ENCODE measurements around the gene GMPPB.
A peak's percentile ranks its signal among the peaks of the same experiment; 100 is the strongest.
"Not testable (repeated sequence)": the region's sequence is repeated elsewhere in the genome, so short reads cannot be mapped to it uniquely, and the experiment has no call there.

The GMPPB gene

GRCh38 chr3:49703443-49703927, 20.3 kb downstream of the GMPPB start:
- H3K4me1 Mint-ChIP-seq (ENCODE audit: low read depth in 2 of 2) = peaks cover 6 to 9% of the 10 kb centered on the region in 2 donors
- DNase-seq = peak; percentile 50 to 66 (median 58)
- no peak overlapping the region for H3K4me3 Mint-ChIP-seq
- peak overlapping the region; percentile 60 to 81 for H3K27ac Mint-ChIP-seq
- peak; percentile 100 for ATAC-seq (replicated peaks)
- H3K27me3 Mint-ChIP-seq = no peaks in the 10 kb centered on the region
- no peaks in the 10 kb centered on the region for H3K9me3 Mint-ChIP-seq
- H3K36me3 Mint-ChIP-seq (ENCODE audit: insufficient read depth) = peaks cover 10% of the 10 kb centered on the region

GRCh38 chr3:49702672-49703071, 21.1 kb downstream of the GMPPB start:
- Mint-ChIP-seq H3K27ac (peak overlapping the region in 1 of 2 donors; percentile 60), H3K9me3 (no peaks in the 10 kb centered on the region), H3K27me3 (no peaks in the 10 kb centered on the region), H3K4me3 (no peak overlapping the region), H3K36me3 (ENCODE audit: insufficient read depth) (peaks cover 10% of the 10 kb centered on the region), H3K4me1 (ENCODE audit: low read depth in 2 of 2) (peaks cover 6 to 7% of the 10 kb centered on the region in 2 donors)
- no peak for DNase-seq
- no peak for ATAC-seq (replicated peaks)

GRCh38 chr3:49701388-49702077, 22.2 kb downstream of the GMPPB start:
- H3K9me3 Mint-ChIP-seq = no peaks in the 10 kb centered on the region
- ATAC-seq (replicated peaks) (no peak), DNase-seq (no peak)
- H3K4me3 Mint-ChIP-seq = no peak overlapping the region
- H3K4me1 Mint-ChIP-seq (ENCODE audit: low read depth in 2 of 2) = peaks cover 5 to 6% of the 10 kb centered on the region in 2 donors
- H3K27me3 Mint-ChIP-seq = no peaks in the 10 kb centered on the region
- no peak overlapping the region for H3K27ac Mint-ChIP-seq
- peaks cover 10% of the 10 kb centered on the region for H3K36me3 Mint-ChIP-seq (ENCODE audit: insufficient read depth)

- no peak for DNase-seq
- H3K9me3 Mint-ChIP-seq = no peaks in the 10 kb centered on the region
- H3K27ac Mint-ChIP-seq = no peak overlapping the region
- peaks cover 5 to 6% of the 10 kb centered on the region in 2 donors for H3K4me1 Mint-ChIP-seq (ENCODE audit: low read depth in 2 of 2)
- H3K27me3 Mint-ChIP-seq = no peaks in the 10 kb centered on the region
- peaks cover 10% of the 10 kb centered on the region for H3K36me3 Mint-ChIP-seq (ENCODE audit: insufficient read depth)
- ATAC-seq (replicated peaks) = no peak
- no peak overlapping the region for H3K4me3 Mint-ChIP-seq
These were observed 23.2 kb downstream of the GMPPB start for GRCh38 chr3:49700453-49701128.

GRCh38 chr3:49700014-49700413, 23.7 kb downstream of the GMPPB start:
- ATAC-seq (replicated peaks) = no peak
- Mint-ChIP-seq H3K4me3 (no peak overlapping the region), H3K27me3 (no peaks in the 10 kb centered on the region), H3K27ac (no peak overlapping the region), H3K4me1 (ENCODE audit: low read depth in 2 of 2) (peaks cover 5 to 7% of the 10 kb centered on the region in 2 donors), H3K36me3 (ENCODE audit: insufficient read depth) (peaks cover 10% of the 10 kb centered on the region), H3K9me3 (no peaks in the 10 kb centered on the region)
- DNase-seq = no peak

- Mint-ChIP-seq H3K4me1 (ENCODE audit: low read depth in 2 of 2) (peaks cover 5 to 7% of the 10 kb centered on the region in 2 donors), H3K4me3 (no peak overlapping the region), H3K36me3 (ENCODE audit: insufficient read depth) (peaks cover 10% of the 10 kb centered on the region), H3K27me3 (no peaks in the 10 kb centered on the region), H3K9me3 (no peaks in the 10 kb centered on the region), H3K27ac (no peak overlapping the region)
- ATAC-seq (replicated peaks) = no peak
- no peak for DNase-seq
These were observed 24.3 kb downstream of the GMPPB start for GRCh38 chr3:49699281-49699979.

- not testable (repeated sequence) for H3K4me3 Mint-ChIP-seq, H3K27ac Mint-ChIP-seq
These were observed 28.3 kb downstream of the GMPPB start for GRCh38 chr3:49695350-49696015.

GRCh38 chr3:49694409-49695070, 29.2 kb downstream of the GMPPB start:
- not testable (repeated sequence) for H3K27me3 Mint-ChIP-seq; H3K4me3 Mint-ChIP-seq; DNase-seq; H3K9me3 Mint-ChIP-seq; ATAC-seq (replicated peaks)
- Mint-ChIP-seq H3K36me3 (ENCODE audit: insufficient read depth) (peaks cover 14% of the 10 kb centered on the region), H3K27ac (peak overlapping the region in 1 of 2 donors; percentile 23), H3K4me1 (ENCODE audit: low read depth in 2 of 2) (peaks cover 24 to 29% of the 10 kb centered on the region in 2 donors)

More at GRCh38 chr3:49695350-49696015, 28.3 kb downstream of the GMPPB start:
- H3K36me3 Mint-ChIP-seq (ENCODE audit: insufficient read depth); DNase-seq; H3K9me3 Mint-ChIP-seq; H3K27me3 Mint-ChIP-seq; ATAC-seq (replicated peaks): not testable (repeated sequence)
- H3K4me1 Mint-ChIP-seq (ENCODE audit: low read depth in 2 of 2) = peaks cover 15 to 20% of the 10 kb centered on the region in 2 donors

GRCh38 chr3:49691481-49691880, 32.3 kb downstream of the GMPPB start:
- H3K9me3 Mint-ChIP-seq; ATAC-seq (replicated peaks); H3K27me3 Mint-ChIP-seq; DNase-seq: not testable (repeated sequence)
- H3K36me3 Mint-ChIP-seq (ENCODE audit: insufficient read depth) = peaks cover 30% of the 10 kb centered on the region
- H3K4me3 Mint-ChIP-seq = peak overlapping the region in 1 of 2 donors; percentile 98
- H3K27ac Mint-ChIP-seq = peak overlapping the region in 1 of 2 donors; percentile 98
- H3K4me1 Mint-ChIP-seq (ENCODE audit: low read depth in 2 of 2) = peaks cover 36 to 43% of the 10 kb centered on the region in 2 donors

GRCh38 chr3:49690856-49691255, 32.9 kb downstream of the GMPPB start:
- peak overlapping the region; percentile 97 to 98 for H3K4me3 Mint-ChIP-seq
- not testable (repeated sequence) for ATAC-seq (replicated peaks); H3K9me3 Mint-ChIP-seq; H3K27me3 Mint-ChIP-seq; DNase-seq
- peaks cover 36 to 43% of the 10 kb centered on the region in 2 donors for H3K4me1 Mint-ChIP-seq (ENCODE audit: low read depth in 2 of 2)
- H3K36me3 Mint-ChIP-seq (ENCODE audit: insufficient read depth) = peaks cover 30% of the 10 kb centered on the region
- peak overlapping the region in 1 of 2 donors; percentile 98 for H3K27ac Mint-ChIP-seq

- Mint-ChIP-seq H3K4me3 (peak overlapping the region; percentile 97 to 98), H3K27ac (peak overlapping the region; percentile 98), H3K36me3 (ENCODE audit: insufficient read depth) (peaks cover 30% of the 10 kb centered on the region), H3K4me1 (ENCODE audit: low read depth in 2 of 2) (peaks cover 39 to 43% of the 10 kb centered on the region in 2 donors)
- DNase-seq; H3K9me3 Mint-ChIP-seq; ATAC-seq (replicated peaks); H3K27me3 Mint-ChIP-seq: not testable (repeated sequence)
These were observed 33.7 kb downstream of the GMPPB start for GRCh38 chr3:49689908-49690624.

Measured in effector memory CD8-positive, alpha-beta T cell (primary cell).